Activated CD8-positive, alpha-beta memory T cell treated with anti-CD3 and anti-CD28 coated beads for 24 hours (primary cell): ENCODE results near the gene UPF1.
A peak's percentile ranks its signal among the peaks of the same experiment; 100 is the strongest.

ENCODE experiments used
- DNase-seq: peaks from one replicate; pipeline ENCODE4 v3.0.0-alpha.2; 2020

Gene UPF1

GRCh38 chr19:18841400-18841799 is 9.6 kb downstream of the UPF1 start:
- no peak for DNase-seq

GRCh38 chr19:18842166-18842565 is 10.4 kb downstream of the UPF1 start:
- no peak for DNase-seq

GRCh38 chr19:18843960-18844359 is 12.2 kb downstream of the UPF1 start:
- DNase-seq = no peak

GRCh38 chr19:18844806-18845329 is 13.1 kb downstream of the UPF1 start:
- no peak for DNase-seq

GRCh38 chr19:18845961-18846360 is 14.2 kb downstream of the UPF1 start:
- no peak for DNase-seq

GRCh38 chr19:18846862-18847548 is 15.2 kb downstream of the UPF1 start:
- DNase-seq = peak; percentile 85

- no peak for DNase-seq
Observed at GRCh38 chr19:18847549-18848463, 16.0 kb downstream of the UPF1 start.

GRCh38 chr19:18848878-18849661 is 17.3 kb downstream of the UPF1 start:
- DNase-seq = no peak

- DNase-seq = no peak
Observed at GRCh38 chr19:18849838-18850400, 18.2 kb downstream of the UPF1 start.

- no peak for DNase-seq
Observed at GRCh38 chr19:18850471-18851375, 19.0 kb downstream of the UPF1 start.

GRCh38 chr19:18851673-18852325 is 20.0 kb downstream of the UPF1 start:
- DNase-seq = no peak

GRCh38 chr19:18852648-18853047 is 20.9 kb downstream of the UPF1 start:
- DNase-seq = no peak

- DNase-seq = no peak
Observed at GRCh38 chr19:18853755-18854427, 22.1 kb downstream of the UPF1 start.

GRCh38 chr19:18854982-18855381 is 23.2 kb downstream of the UPF1 start:
- no peak for DNase-seq

GRCh38 chr19:18855647-18856384 is 24.1 kb downstream of the UPF1 start:
- DNase-seq = no peak

GRCh38 chr19:18856385-18857126 is 24.8 kb downstream of the UPF1 start:
- DNase-seq = no peak

GRCh38 chr19:18857223-18857622 is 25.5 kb downstream of the UPF1 start:
- DNase-seq = no peak

GRCh38 chr19:18858906-18859646 is 27.3 kb downstream of the UPF1 start:
- no peak for DNase-seq
